Glutamatergic neuron (in vitro differentiated cells): ENCODE data around the gene APOC4. TPM values are rescaled to one million over a fixed set of nuclear protein-coding genes. Genes with fewer than 3 reads are reported as not detected.

ENCODE experiments used
- DNase-seq: peaks from one replicate; pipeline ENCODE4 v3.0.0; 2022
- H3K27ac Mint-ChIP-seq: one replicate; pipeline ENCODE4 v1.8.0; 2020; ENCODE audit warnings: mild to moderate bottlenecking, mixed read lengths, inconsistent platforms; ENCODE audit not compliant: unreplicated experiment
- H3K27me3 Mint-ChIP-seq: one replicate; pipeline ENCODE4 v1.8.0; 2020; ENCODE audit warnings: mild to moderate bottlenecking, moderate library complexity, mixed read lengths, inconsistent platforms; ENCODE audit not compliant: unreplicated experiment
- H3K36me3 Mint-ChIP-seq: one replicate; pipeline ENCODE4 v1.8.0; 2020; ENCODE audit warnings: mild to moderate bottlenecking, mixed read lengths, inconsistent platforms; ENCODE audit not compliant: unreplicated experiment
- H3K4me1 Mint-ChIP-seq: one replicate; pipeline ENCODE4 v1.8.0; 2020; ENCODE audit warnings: mild to moderate bottlenecking, low read depth, mixed read lengths, inconsistent platforms; ENCODE audit not compliant: unreplicated experiment
- H3K4me3 Mint-ChIP-seq: one replicate; pipeline ENCODE4 v1.8.0; 2020; ENCODE audit warnings: mild to moderate bottlenecking, mixed read lengths, inconsistent platforms; ENCODE audit not compliant: unreplicated experiment
- H3K9me3 Mint-ChIP-seq: one replicate; pipeline ENCODE4 v1.8.0; 2020; ENCODE audit warnings: mild to moderate bottlenecking, moderate library complexity, mixed read lengths, inconsistent platforms; ENCODE audit not compliant: unreplicated experiment
- CTCF ChIP-seq: fragments of 200-600 bp; sonication (generic); IDR thresholded peaks from one replicate; pipeline ENCODE4 v1.5.0; 2021; ENCODE audit not compliant: partially characterized antibody, unreplicated experiment
- total RNA-seq: library from RNA; stranded (reverse); fragmentation: NEBNext Ultra II Directional; extraction: Animal tissue kit (Norgen Biotek cat#: 25700); gene quantifications from one replicate; pipeline ENCODE4 v1.2.1, GENCODE V29; 2021; ENCODE audit not compliant: unreplicated experiment

The APOC4 gene
- total RNA-seq, 1 donor from 2014 or later, result not detected

DNA sequence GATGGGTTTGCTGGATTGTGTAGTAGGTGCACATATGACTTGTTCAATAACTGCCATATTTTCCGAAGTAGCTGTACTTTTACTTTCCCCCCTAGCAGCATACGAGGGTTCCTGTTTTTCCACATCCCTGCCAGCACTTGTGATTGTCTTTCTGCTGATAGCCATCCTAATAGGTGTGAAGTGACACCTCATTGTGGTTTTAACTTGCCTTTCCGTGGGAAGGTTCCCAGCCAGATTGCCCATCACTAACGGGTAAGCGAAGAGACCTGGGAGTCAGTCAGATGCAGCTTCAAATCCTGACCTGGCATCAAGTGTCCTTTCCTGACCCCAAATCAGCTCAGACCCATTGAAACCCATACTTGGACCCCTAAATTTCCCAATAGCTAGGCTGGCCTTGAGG is 17.7 kb downstream of the APOC4 start:
- no peak for TF ChIP-seq CTCF
- no peak for DNase-seq
- H3K4me3 Mint-ChIP-seq, result peak overlapping the region; percentile 51
- H3K27me3 Mint-ChIP-seq, result peaks cover 9% of the 10 kb centered on the region
- peaks cover 5% of the 10 kb centered on the region for H3K9me3 Mint-ChIP-seq
- H3K36me3 Mint-ChIP-seq, result no peaks in the 10 kb centered on the region
- no peak overlapping the region for H3K27ac Mint-ChIP-seq
- H3K4me1 Mint-ChIP-seq, result peaks cover 19% of the 10 kb centered on the region

DNA sequence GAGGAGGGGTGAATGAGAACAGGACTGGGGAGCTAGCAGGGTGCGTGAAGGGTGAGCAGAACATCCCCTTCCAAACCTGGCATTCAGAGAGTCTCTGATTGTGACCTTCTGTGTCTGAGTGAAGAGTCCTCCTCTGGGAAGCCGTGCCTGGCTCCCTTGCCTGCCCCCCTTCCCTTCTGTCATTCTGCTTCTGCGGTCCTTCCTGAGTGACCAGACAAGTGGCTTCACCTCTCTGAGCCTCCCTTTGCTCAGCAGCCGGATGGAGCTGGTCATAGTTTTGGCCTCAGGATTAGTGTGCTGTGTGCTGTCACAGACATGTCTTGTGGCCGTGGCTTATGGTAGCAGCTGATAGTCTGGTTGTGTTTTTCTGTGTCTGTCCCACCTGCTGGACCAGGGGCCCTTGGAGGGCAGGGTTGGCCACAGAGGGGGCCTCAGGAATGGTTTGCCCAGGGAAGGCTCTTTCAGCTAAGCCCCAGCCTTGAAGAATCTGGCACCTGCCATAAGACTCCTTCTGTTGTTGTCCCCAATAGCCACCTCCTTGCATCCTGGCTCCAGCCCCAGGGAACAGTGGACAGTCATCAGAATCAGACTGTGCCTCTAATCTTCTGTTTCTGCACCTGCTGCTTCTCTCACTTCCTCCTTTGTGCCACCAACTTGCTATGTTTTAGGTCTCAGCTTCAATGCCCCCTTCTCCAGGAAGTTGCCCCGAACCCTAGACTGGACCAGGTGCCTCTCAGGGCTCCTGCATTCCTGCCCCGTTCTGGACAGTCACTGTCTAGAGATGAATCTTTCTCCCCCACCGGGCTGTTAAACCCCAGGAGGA is 19.1 kb downstream of the APOC4 start:
- H3K27ac Mint-ChIP-seq, result peak overlapping the region; percentile 17
- H3K27me3 Mint-ChIP-seq, result peaks cover 3% of the 10 kb centered on the region
- peaks cover 3% of the 10 kb centered on the region for H3K9me3 Mint-ChIP-seq
- DNase-seq, result no peak
- no peaks in the 10 kb centered on the region for H3K36me3 Mint-ChIP-seq
- no peak overlapping the region for H3K4me3 Mint-ChIP-seq
- peaks cover 14% of the 10 kb centered on the region for H3K4me1 Mint-ChIP-seq
- TF ChIP-seq CTCF, result no peak

GRCh38 chr19:44961821-44962220 is 19.8 kb downstream of the APOC4 start:
- DNase-seq, result no peak
- H3K27ac Mint-ChIP-seq, result no peak overlapping the region
- peaks cover 11% of the 10 kb centered on the region for H3K4me1 Mint-ChIP-seq
- H3K36me3 Mint-ChIP-seq, result no peaks in the 10 kb centered on the region
- no peaks in the 10 kb centered on the region for H3K9me3 Mint-ChIP-seq
- H3K4me3 Mint-ChIP-seq, result no peak overlapping the region
- H3K27me3 Mint-ChIP-seq, result peaks cover 3% of the 10 kb centered on the region
- TF ChIP-seq CTCF, result no peak

DNA sequence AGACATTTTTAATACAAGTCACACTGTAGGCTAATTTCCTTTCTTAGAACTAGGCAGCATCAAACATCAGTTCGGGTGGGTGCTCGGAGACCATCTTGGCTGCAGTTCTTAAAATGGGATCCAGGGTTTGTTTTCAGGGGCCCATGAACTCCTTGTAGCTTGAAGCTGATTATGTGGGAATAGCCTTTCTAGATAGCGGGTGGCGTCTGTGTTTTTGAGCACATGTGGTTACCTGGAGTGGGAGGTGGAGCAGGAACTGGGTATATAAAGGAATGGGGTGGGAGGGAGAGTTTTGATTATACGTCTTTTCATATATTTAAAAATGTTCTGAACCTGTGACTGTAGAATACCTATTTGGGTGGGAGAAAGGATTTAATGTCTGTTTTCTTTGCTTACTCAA is 26.1 kb downstream of the APOC4 start:
- TF ChIP-seq CTCF, result no peak

DNA sequence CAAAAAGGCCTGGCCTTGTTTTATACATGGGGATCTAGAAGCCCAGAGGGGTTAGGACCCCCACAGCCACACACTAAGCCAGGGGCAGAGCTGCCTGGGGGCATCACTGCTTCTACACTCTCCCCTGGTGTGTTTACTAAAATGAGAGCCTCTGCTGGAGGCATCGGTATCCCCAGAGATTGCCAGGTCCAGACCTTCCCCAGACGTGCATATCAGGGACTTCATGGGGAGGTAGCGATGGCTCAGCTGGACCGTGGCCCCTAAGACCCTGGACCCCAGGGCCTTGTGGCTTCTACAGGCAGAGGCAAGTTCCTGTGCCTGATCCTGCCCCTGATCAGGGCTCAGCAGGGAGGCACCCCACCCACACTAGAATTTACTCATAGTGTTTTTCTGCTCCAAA is 26.6 kb downstream of the APOC4 start:
- H3K27me3 Mint-ChIP-seq, result peaks cover 2% of the 10 kb centered on the region
- H3K4me1 Mint-ChIP-seq, result no peaks in the 10 kb centered on the region
- H3K4me3 Mint-ChIP-seq, result no peak overlapping the region
- H3K36me3 Mint-ChIP-seq, result peaks cover 5% of the 10 kb centered on the region
- no peak for DNase-seq
- no peak overlapping the region for H3K27ac Mint-ChIP-seq
- no peak for TF ChIP-seq CTCF
- H3K9me3 Mint-ChIP-seq, result no peaks in the 10 kb centered on the region

More for the DNA sequence above, 26.1 kb downstream of the APOC4 start:
- Mint-ChIP-seq H3K27ac (no peak overlapping the region), H3K9me3 (no peaks in the 10 kb centered on the region), H3K36me3 (peaks cover 5% of the 10 kb centered on the region), H3K27me3 (peaks cover 2% of the 10 kb centered on the region), H3K4me1 (no peaks in the 10 kb centered on the region), H3K4me3 (peak overlapping the region; percentile 13)
- DNase-seq, result no peak
